22Rv1 (cell line): ENCODE results near the gene NUP155.
"Not testable (repeated sequence)": the region's sequence is repeated elsewhere in the genome, so short reads cannot be mapped to it uniquely, and the experiment has no call there.

Experiments used
- H3K27ac ChIP-seq: fragments of 450-650 bp; 2 replicates; pipeline ENCODE4 v1.5.1; 2017
- CTCF ChIP-seq: fragments of 450-650 bp; IDR thresholded peaks from 2 replicates; pipeline ENCODE4 v1.5.1; 2017; ENCODE audit warnings: mild to moderate bottlenecking
- ZFX ChIP-seq: fragments of 450-650 bp; IDR thresholded peaks from 2 replicates; pipeline ENCODE4 v1.6.1; 2017; ENCODE audit warnings: antibody characterized with exemption, borderline replicate concordance

Gene NUP155

DNA sequence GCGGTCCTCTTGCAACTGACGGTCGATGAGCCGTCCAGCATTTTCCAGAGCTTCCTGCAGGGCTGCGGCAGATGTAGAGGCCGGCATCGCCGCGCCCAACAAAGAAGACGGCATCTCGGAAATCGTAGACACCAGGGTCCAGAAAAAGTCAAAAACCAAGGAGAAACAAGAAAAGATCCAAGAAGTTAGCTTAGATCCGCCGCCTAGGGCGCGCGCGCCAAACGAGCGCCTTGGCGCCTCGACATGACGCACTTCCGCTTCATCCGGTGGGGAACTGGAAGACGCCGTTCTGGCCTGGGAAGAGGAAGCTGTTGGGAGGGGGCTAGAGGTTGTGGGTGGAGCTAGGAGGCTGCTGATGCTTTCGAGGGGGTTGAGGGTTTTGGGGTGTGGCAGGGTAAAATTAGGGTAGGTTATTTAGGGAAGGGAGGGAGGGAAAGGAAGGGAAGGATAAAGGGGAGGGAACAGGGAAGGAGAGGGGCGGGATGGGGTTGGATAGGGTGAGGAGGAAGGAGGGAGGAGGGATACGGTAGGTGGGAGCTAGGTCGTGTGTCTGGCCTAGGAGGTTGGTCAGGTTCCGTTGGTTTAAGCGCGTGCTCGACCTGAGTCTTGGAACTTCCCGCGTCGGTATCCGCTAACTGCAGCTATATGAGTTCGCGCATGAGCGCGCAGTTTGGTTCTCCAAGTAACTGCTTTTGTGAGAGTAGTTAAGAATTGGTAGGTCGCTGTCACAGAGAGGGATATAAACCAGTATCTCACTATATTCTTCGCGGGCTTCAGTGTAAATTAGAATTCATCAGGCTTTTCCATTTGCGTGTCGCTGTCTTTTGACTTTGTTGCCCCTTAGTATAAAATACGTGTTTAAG is at the start of gene NUP155:
NUP155 (minus strand) TSS at position 243 of the 863 bp plus-strand sequence; CDS start at position 114, 129 bp downstream.
- TF ChIP-seq ZFX (no peak), CTCF (no peak)
- H3K27ac ChIP-seq: peak within 1 kb of the TSS; percentile 87

- no peak overlapping the region for H3K27ac ChIP-seq
- TF ChIP-seq ZFX (no peak), CTCF (no peak)
Observed at GRCh38 chr5:37417347-37417746, 46.4 kb upstream of the NUP155 start.

- not testable (repeated sequence) for H3K27ac ChIP-seq
Observed at GRCh38 chr5:37415456-37415855, 44.5 kb upstream of the NUP155 start.

GRCh38 chr5:37412515-37412914 is 41.6 kb upstream of the NUP155 start:
- TF ChIP-seq ZFX: no peak
- TF ChIP-seq CTCF: no peak
- no peak overlapping the region for H3K27ac ChIP-seq

GRCh38 chr5:37400501-37400900 is 29.6 kb upstream of the NUP155 start:
- TF ChIP-seq CTCF: no peak
- H3K27ac ChIP-seq: no peak overlapping the region

- H3K27ac ChIP-seq: no peak overlapping the region
- no peak for TF ChIP-seq CTCF
- TF ChIP-seq ZFX: no peak
Observed at GRCh38 chr5:37396352-37396751, 25.4 kb upstream of the NUP155 start.

- no peak overlapping the region for H3K27ac ChIP-seq
- TF ChIP-seq ZFX (no peak), CTCF (no peak)
Observed at GRCh38 chr5:37391591-37391990, 20.7 kb upstream of the NUP155 start.
